Stimulated activated CD8-positive, alpha-beta memory T cell treated with anti-CD3 and anti-CD28 coated beads, Interleukin-7, amount 100 ng/mL, for 1 hour (primary cell): ENCODE results near the gene FAT1.
"Not testable (repeated sequence)": the region's sequence is repeated elsewhere in the genome, so short reads cannot be mapped to it uniquely, and the experiment has no call there.

Experiments used
- DNase-seq, 2 donors: peaks; one replicate each; pipeline ENCODE4 v3.0.0-alpha.2; 2020; ENCODE audit warnings: low read depth in 2 of 2

Gene FAT1

GRCh38 chr4:186723292-186724057, at the start of gene FAT1:
TSS of gene FAT1 (minus strand) at chr4:186723856. CDS start at chr4:186709827, 14,029 bp downstream.
- no peak for DNase-seq

GRCh38 chr4:186772936-186773487, 49.4 kb upstream of the FAT1 start:
- DNase-seq, result no peak

- DNase-seq, result no peak
These were observed 48.0 kb upstream of the FAT1 start for GRCh38 chr4:186771624-186772023.

GRCh38 chr4:186770481-186771175, 47.0 kb upstream of the FAT1 start:
- DNase-seq, result no peak

GRCh38 chr4:186767794-186768193, 44.1 kb upstream of the FAT1 start:
- no peak for DNase-seq

DNA sequence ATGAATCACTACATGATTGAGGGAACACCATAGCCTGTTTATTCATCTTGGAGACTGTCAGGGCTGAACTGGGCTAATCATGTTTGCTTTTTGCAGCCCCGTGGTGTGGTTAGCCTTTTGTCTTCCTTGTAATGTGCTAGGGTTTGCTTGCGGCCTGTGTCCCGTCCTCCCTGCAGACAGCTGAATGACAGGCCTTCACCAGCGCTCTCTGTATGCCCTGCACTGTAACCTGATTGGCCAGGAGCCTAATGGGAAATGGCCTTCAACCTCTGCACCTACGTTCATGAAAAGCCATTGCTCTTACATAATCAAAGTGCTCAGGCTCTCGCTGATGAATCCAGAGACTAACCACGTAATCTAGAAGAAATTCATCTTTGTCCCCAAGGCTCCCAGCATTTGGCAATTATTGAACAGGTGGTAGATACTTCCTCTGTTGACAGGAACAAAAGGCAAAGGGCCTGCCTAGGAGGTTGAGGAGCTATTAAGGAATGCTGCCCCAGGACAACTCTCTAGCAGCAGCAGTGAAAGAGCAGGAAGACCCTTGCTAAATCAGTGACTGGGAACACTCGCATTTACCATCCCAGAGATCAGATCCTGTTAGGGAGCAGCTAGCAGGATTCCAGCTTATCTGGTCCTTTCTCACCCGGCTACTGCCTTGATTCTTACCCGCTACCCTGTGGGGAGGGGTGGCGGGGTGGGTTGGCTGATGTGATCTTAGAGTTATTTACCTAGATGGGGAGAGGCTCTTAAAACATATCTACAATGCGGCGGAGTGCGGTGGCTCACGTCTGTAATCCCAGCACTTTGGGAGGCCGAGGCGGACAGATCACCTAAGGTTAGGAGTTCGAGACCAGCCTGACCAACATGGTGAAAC, 42.3 kb upstream of the FAT1 start:
- DNase-seq, result no peak

GRCh38 chr4:186765138-186765537, 41.5 kb upstream of the FAT1 start:
- DNase-seq, result no peak

- DNase-seq, result no peak
These were observed 40.8 kb upstream of the FAT1 start for GRCh38 chr4:186764457-186764856.

DNA sequence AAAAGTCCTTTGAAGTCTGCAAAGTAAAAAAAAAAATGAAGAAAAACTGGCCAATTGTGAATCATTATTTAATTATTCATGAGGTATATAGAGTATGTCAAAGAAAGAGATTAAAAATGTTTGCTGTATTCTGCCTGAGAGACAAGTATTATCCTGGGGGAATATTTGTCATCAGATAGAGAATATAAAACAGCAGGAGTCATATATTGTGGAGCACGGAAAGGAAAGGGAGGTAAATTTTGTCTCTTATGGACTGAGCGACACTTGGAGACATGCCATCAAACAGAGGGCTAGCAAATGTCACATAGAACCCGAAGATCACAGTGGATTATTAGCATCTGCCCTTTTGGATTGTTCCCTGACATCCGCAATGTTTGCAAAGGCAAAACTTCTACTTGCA, 39.2 kb upstream of the FAT1 start:
- DNase-seq, result no peak

- no peak for DNase-seq
These were observed 38.7 kb upstream of the FAT1 start for GRCh38 chr4:186762361-186762760.

- not testable (repeated sequence) for DNase-seq
These were observed 38.3 kb upstream of the FAT1 start for GRCh38 chr4:186761956-186762355.

- DNase-seq, result no peak
These were observed 37.7 kb upstream of the FAT1 start for GRCh38 chr4:186761393-186761792.

GRCh38 chr4:186760576-186760975, 36.9 kb upstream of the FAT1 start:
- DNase-seq, result no peak

GRCh38 chr4:186759990-186760389, 36.3 kb upstream of the FAT1 start:
- no peak for DNase-seq

DNA sequence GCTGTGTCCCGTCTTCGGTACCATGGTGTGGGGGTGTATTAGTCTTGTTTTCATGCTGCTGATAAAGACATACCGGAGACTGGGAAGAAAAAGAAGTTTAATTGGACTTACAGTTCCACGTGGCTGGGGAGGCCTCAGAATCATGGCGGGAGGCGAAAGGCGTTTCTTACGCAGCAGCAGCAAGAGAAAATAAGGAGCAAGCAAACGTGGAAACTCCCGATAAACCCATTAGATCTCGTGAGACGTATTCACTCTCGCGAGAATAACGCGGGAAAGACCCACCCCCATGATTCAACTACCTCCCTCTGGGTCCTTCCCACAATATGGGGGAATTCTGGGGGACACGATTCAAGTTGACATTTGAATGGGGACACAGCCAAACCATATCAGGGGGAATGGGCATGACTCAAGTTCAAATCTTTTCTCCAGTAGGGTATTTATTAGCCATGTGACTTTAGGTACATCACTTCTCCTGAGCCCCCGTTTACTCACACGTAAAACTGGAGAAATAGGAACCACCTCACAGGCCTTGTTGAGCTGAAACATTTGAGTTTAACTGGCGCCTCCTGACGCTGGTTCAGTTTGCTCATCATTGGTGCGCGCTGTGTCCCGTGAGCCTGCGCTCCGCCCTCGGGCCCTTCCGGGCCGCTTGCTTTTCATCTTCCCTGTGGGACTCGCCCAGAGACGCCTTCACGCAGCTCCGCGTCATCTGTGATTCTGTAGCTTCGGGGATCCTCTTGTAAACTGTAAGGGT, 35.5 kb upstream of the FAT1 start:
- no peak for DNase-seq

- no peak for DNase-seq
These were observed 34.2 kb upstream of the FAT1 start for GRCh38 chr4:186757696-186758355.

- DNase-seq, result not testable (repeated sequence)
These were observed 32.9 kb upstream of the FAT1 start for GRCh38 chr4:186756550-186756949.

DNA sequence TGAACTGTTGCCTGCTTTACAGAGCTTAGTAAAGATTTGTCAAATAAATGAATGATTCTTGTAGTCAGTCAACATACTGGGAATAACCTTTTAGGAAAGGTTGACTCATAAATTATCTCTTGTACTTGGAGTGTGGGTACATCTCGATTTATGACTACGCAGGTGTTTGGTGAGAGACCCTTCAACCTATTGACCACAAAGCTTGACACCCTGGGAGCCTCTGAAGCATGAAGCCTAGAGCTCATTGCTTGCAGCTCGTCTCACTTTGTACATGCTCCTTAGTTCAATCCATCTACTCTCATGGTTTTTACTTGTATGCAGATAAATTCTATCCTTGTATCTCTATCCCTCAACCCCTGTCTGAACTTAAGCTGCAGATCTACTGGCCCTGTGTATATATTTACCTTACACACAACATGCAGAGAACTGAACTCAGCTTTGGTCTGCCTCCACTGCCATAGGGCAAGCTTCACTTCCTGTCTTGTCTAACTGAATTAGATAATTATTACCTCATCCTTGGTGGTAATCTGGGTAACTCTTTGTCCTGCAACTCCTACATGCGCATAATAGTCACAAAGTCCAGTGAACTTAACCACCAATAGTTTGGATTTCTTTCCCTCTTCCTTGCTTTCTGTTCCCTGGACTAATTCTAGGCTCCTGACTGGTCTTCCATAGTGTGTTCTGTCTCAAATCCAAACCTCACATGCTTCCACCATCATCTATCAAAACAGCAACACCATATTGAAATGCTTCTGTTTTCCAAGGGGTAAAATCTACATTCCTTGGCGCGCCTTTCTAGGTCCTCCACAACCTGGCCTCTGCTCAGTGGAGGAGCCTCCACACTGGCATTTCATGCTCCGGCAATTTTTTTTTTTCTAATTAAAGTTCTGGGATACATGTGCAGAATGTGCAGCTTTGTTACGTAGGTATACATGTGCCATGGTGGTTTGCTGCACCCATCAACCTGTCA, 32.2 kb upstream of the FAT1 start:
- no peak for DNase-seq

- no peak for DNase-seq
These were observed 31.3 kb upstream of the FAT1 start for GRCh38 chr4:186754976-186755375.

DNA sequence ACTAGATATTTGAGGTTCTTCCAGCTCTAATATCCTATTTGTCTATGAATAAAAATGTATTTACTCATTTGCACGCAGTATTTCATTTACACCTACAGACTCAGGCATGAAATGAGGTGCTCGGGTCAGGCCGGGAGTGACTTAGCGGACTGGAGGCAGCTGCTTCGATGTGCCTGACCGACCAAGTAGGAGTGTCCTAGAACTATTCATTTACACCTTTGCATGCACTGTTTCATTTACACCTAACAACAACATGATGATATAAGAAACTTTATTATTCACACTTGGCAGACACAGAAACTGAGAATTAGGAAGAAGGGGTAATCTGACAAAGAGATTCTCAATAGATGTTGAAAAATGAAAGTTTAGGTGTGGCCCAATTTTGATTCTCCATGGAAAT, 28.7 kb upstream of the FAT1 start:
- DNase-seq, result no peak
